ENCODE measurements around the gene MYEOV.

- TF ChIP-seq CTCF (optimal IDR thresholded peaks at IDR 0.05 in 1 of 3, IDR thresholded peaks at IDR 0.05 in 1 of 3, conservative IDR thresholded peaks at IDR 0.05 in 1 of 3; ENCODE audit: extremely low read depth in 1 of 3, insufficient read depth in 2 of 3, low read length in 3 of 3) (no peak), EZH2 (IDR thresholded peaks at IDR 0.05; ENCODE audit: low read length) (no peak)
Observed at GRCh38 chr11:69306821-69307220, 12.9 kb downstream of the MYEOV start.

All from keratinocyte (primary cell).